Skeletal muscle tissue (tissue), 4 donors: Measurements from ENCODE around the gene DCHS1. TPM values are rescaled to one million over a fixed set of nuclear protein-coding genes. Genes with fewer than 3 reads are reported as not detected.

Experiments
- H3K27ac ChIP-seq: one replicate; pipeline ENCODE4 v1.7.0; 2013; ENCODE audit warnings: mild to moderate bottlenecking, low read depth, low read length, inconsistent platforms
- H3K27me3 ChIP-seq, 3 donors: one replicate each; pipeline ENCODE4 v1.7.0; 2013; ENCODE audit warnings: low read length in 3 of 3; ENCODE audit not compliant: control insufficient read depth in 3 of 3, insufficient read depth in 3 of 3
- H3K36me3 ChIP-seq, 3 donors: one replicate each; pipeline ENCODE4 v1.7.0; 2013; ENCODE audit warnings: low read length in 3 of 3; ENCODE audit not compliant: control insufficient read depth in 3 of 3, insufficient read depth in 3 of 3
- H3K4me1 ChIP-seq, 3 donors: one replicate each; pipeline ENCODE4 v1.7.0; 2013; ENCODE audit warnings: low read length in 3 of 3, mild to moderate bottlenecking in 3 of 3; ENCODE audit not compliant: control insufficient read depth in 3 of 3, insufficient read depth in 3 of 3
- H3K4me3 ChIP-seq, 3 donors: one replicate each; pipeline ENCODE4 v1.7.0; 2013; ENCODE audit warnings: low read length in 3 of 3
- H3K9ac ChIP-seq, 3 donors: one replicate each; pipeline ENCODE4 v1.7.0; 2013; ENCODE audit warnings: low read length in 3 of 3, mild to moderate bottlenecking in 3 of 3, moderate library complexity in 2 of 3, low read depth in 1 of 3
- H3K9me3 ChIP-seq, 3 donors: one replicate each; pipeline ENCODE4 v1.7.0; 2013; ENCODE audit warnings: low read length in 3 of 3; ENCODE audit not compliant: control insufficient read depth in 3 of 3
- total RNA-seq: library from RNA; depleted of rRNA; stranded (reverse); fragments of >200 nt; gene quantifications from one replicate; pipeline ENCODE4 v1.2.3, GENCODE V29; 2014
- donor health status: Osteomylitis.

Gene DCHS1
- total RNA-seq, 1 donor from 2014 or later, result 39.1 TPM

DNA sequence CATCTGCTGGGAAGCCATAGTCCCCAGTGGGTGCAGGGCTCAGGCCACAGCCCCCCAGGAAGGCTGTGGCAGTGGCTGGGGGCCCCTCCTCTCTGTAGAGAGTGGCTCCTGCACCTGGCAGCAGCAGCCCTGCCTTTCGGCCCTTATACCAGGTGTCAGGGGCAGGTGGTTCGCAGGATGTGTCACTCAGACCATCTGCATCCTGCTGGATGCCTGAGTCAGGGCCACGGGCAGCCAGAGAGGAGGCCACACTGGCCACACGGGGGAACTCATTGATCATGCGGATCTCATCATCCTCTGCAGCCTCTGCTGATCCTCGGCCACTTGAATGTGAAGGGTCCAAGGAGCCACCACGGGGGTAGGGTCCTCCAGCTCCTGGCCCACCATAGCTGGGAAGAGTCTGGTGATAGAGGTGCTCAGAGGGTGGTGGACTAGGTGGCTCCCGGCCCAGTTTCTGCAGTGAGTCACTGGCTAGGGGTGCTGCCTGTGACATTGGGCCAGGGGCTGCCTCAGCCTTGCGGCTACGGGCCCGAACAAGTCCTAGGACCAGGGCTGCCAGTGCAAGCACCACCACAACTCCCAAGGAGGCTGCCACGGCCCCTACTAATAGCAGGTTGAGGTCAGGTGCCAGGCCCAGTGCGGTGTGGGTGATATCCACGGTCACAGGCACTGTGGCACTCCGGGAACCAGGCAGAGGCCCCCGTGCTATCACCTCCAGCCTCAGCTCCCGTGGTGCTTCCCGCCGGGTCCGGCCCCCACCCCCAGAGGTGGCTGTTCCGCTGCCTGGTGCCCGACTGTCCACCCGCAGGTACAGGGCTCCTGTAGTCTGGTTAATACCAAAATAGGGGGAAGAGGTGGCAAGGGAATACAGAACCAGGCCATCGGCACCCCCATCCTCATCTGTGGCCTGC is 33.1 kb downstream of the DCHS1 start:
- no peaks in the 10 kb centered on the region for H3K9me3 ChIP-seq
- H3K36me3 ChIP-seq, result peaks cover 11 to 19% (median 15%) of the 10 kb centered on the region in 3 donors
- peaks cover 16 to 25% (median 21%) of the 10 kb centered on the region in 3 donors for H3K4me1 ChIP-seq
- no peak overlapping the region for H3K9ac ChIP-seq
- H3K4me3 ChIP-seq, result no peak overlapping the region
- no peak overlapping the region for H3K27ac ChIP-seq
- no peaks in the 10 kb centered on the region for H3K27me3 ChIP-seq

GRCh38 chr11:6621711-6622211 is 33.8 kb downstream of the DCHS1 start:
- no peaks in the 10 kb centered on the region for H3K9me3 ChIP-seq
- H3K4me3 ChIP-seq, result no peak overlapping the region
- H3K27ac ChIP-seq, result no peak overlapping the region
- H3K4me1 ChIP-seq, result peaks cover 16 to 26% (median 23%) of the 10 kb centered on the region in 3 donors
- peaks cover 13 to 17% (median 14%) of the 10 kb centered on the region in 3 donors for H3K36me3 ChIP-seq
- H3K27me3 ChIP-seq, result no peaks in the 10 kb centered on the region
- no peak overlapping the region for H3K9ac ChIP-seq

- Histone ChIP-seq H3K9ac (no peak overlapping the region), H3K27me3 (no peaks in the 10 kb centered on the region), H3K27ac (no peak overlapping the region), H3K9me3 (no peaks in the 10 kb centered on the region), H3K4me1 (peaks cover 16 to 26% (median 23%) of the 10 kb centered on the region in 3 donors), H3K36me3 (peaks cover 17 to 23% (median 18%) of the 10 kb centered on the region in 3 donors), H3K4me3 (no peak overlapping the region)
These were observed 35.0 kb downstream of the DCHS1 start for GRCh38 chr11:6620636-6621035.

DNA sequence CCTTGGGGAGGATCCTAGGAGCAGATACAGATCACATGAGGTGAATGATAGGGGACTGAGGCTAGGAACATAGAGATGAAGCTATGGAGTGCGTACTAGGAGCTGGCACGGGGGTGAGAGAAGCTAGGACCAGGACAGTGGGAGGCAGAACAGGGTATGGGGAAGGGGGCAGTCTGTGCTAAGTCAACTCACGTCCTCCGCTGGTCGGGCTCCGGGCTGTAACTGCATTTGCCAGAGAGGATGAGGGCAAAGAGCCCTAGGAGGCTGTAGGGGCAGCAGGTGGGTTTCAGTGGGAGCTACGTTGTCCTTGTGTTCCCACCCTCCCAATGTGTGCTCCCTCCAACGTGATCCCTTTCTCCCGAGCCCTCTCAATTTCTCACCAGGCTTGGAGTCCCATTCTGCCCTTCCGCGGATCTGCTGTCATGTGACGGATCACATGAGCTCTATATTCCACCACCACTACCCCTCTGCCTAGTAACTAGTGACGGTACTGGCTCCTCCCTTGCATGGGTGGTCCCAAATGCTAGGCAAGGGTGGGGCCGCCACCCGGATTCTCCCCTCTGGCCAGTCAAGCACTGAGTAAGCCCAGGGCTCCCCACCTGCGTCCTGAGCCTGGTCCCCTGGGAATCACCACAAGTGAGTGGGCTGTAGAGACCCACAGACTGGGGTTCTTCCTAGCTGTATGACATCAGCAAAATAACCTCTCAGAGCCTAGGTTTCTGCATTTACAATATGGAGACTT is 36.4 kb downstream of the DCHS1 start, which contains the start of gene TPP1:
Gene TPP1 (minus strand): TSS at position 419 of the 742 bp plus-strand sequence. CDS start 22 bp downstream, at position 397.
- H3K9ac ChIP-seq, result peak within 1 kb of the TSS; percentile 91 to 98 (median 96)
- H3K27ac ChIP-seq, result peak within 1 kb of the TSS; percentile 91
- no peaks in the 10 kb centered on the region for H3K9me3 ChIP-seq
- H3K4me1 ChIP-seq, result peaks cover 16 to 26% (median 23%) of the 10 kb centered on the region in 3 donors
- H3K27me3 ChIP-seq, result no peaks in the 10 kb centered on the region
- peak within 1 kb of the TSS; percentile 91 to 100 (median 99) for H3K4me3 ChIP-seq
- peaks cover 29 to 31% (median 30%) of the 10 kb centered on the region in 3 donors for H3K36me3 ChIP-seq

DNA sequence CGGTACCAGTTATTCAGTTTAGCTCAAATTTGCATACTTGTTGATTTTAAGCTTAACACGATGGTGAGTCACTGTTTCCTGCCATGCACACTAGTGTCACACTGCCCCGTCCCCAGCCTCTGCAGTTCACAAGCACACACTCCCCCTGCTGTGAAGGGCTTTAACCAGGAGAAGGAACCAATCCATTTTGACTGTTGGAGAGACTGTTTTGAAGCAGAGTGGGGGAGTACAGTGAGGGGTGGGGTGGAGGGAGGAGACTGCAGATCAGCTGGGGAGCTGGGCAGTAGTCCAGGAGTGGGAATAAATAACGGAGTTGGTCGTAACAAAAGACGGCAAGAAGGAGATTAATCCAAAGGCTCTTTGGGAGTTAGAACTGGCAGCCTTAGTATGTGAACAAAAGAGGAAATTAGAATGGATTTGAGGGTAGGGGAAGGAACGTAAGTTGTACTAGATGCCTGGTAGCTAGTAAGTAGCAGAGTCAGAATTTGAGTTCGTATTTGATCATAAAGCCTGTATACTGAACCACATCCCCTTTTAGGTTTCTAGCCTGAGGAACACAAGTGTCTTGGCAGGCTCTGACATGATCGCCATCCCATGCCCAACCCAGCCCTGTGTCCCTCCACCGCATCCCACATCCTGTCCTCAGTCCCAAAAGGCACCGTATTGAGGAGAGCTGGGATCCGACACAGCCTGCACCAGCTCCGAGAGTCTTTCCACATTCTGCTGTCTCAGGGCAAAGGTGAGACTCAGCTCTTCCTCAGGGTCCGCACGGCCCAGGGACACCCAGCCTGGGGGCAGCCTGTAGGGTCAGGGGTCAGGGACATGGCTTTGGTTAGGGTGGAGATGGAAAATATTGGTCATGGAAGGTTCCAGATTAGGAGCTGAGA is 37.2 kb downstream of the DCHS1 start:
- Histone ChIP-seq H3K4me1 (peaks cover 17 to 26% (median 23%) of the 10 kb centered on the region in 3 donors), H3K27me3 (no peaks in the 10 kb centered on the region), H3K36me3 (peaks cover 30 to 34% (median 33%) of the 10 kb centered on the region in 3 donors), H3K4me3 (peak overlapping the region; percentile 91 to 100 (median 99)), H3K9ac (peak overlapping the region; percentile 91 to 98 (median 96)), H3K9me3 (no peaks in the 10 kb centered on the region), H3K27ac (peak overlapping the region; percentile 91)

DNA sequence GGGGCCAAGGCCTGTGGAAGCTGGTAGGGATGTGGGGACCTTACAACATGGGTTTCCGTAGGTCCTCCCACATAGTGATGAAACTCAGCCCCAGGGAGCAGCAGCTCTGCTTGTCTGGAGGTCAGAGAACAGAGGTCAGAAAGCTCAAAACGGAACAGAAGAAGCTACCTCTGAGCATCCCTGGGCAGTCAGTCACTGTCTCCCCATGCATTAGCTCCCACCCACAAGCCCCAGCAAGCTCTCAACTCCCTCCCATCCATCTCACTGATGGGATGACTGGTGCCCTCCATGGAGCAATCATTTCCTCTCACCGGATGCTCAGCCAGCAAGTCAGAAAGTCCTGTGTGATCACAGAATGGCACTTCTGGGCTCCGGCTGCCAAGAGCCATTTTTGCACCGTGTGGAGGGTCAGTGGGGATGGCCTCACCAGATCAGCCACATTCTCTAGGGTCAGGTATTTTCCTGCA is 38.3 kb downstream of the DCHS1 start:
- peaks cover 30 to 34% (median 33%) of the 10 kb centered on the region in 3 donors for H3K36me3 ChIP-seq
- no peak overlapping the region for H3K27ac ChIP-seq
- H3K4me3 ChIP-seq, result peak overlapping the region in 2 of 3 donors; percentile 13 to 99
- H3K9ac ChIP-seq, result peak overlapping the region in 1 of 3 donors; percentile 25
- H3K9me3 ChIP-seq, result no peaks in the 10 kb centered on the region
- peaks cover 25 to 35% (median 32%) of the 10 kb centered on the region in 3 donors for H3K4me1 ChIP-seq
- no peaks in the 10 kb centered on the region for H3K27me3 ChIP-seq

DNA sequence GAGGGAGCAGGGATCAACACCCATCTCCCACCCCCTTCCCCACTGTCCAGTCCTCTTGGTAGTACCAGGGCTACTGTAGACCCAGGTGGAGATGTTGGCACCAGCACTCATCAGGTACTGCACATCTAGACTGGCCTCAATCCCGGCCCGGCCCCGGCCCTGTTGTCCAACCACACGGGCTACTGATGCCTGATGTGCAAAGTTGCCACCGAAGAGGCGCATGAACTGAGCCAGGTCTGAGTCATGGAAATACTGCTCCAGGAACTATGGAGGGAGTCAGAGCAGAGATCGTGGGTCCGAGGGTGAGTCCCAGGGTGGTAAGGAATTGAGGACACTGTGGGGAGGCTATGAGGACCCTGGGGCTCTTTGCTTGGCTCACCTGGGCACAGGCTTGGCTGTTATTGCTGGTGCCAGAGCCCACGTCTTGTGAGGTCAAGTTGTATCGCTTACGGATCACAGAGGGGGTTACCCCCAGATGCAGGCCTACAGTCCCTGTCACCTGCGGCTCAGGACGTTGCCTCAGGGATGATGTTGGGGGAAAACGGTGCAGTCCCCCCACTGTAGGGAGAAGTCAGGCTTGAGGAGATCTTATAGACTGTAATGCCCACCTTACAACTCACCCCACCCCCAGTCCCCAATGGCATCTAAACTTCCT is 38.9 kb downstream of the DCHS1 start:
- Histone ChIP-seq H3K27ac (no peak overlapping the region), H3K4me1 (peaks cover 26 to 35% (median 35%) of the 10 kb centered on the region in 3 donors)

GRCh38 chr11:6615882-6616585 is 39.6 kb downstream of the DCHS1 start:
- Histone ChIP-seq H3K9me3 (no peaks in the 10 kb centered on the region), H3K4me1 (peaks cover 33 to 41% (median 41%) of the 10 kb centered on the region in 3 donors), H3K9ac (peak overlapping the region in 1 of 3 donors; percentile 47), H3K27me3 (no peaks in the 10 kb centered on the region), H3K4me3 (no peak overlapping the region), H3K27ac (no peak overlapping the region), H3K36me3 (peaks cover 34 to 38% (median 37%) of the 10 kb centered on the region in 3 donors)

More for the DNA sequence above, 38.9 kb downstream of the DCHS1 start:
- no peak overlapping the region for H3K4me3 ChIP-seq
- H3K9ac ChIP-seq, result no peak overlapping the region
- H3K27me3 ChIP-seq, result no peaks in the 10 kb centered on the region
- no peaks in the 10 kb centered on the region for H3K9me3 ChIP-seq
- H3K36me3 ChIP-seq, result peaks cover 30 to 34% (median 33%) of the 10 kb centered on the region in 3 donors
